Regular cardiac myocyte (primary cell): ENCODE results near the gene TSPAN8. TPM values are rescaled to one million over a fixed set of nuclear protein-coding genes. Genes with fewer than 3 reads are reported as not detected.

ENCODE experiments used
- total RNA-seq: library from RNA; depleted of rRNA; stranded (reverse); fragments of >200 nt; gene quantifications from 2 replicates; pipeline ENCODE4 v1.2.3, GENCODE V29; 2014

The TSPAN8 gene
- total RNA-seq: 10.2 and 15.2 TPM in 2 replicates

DNA sequence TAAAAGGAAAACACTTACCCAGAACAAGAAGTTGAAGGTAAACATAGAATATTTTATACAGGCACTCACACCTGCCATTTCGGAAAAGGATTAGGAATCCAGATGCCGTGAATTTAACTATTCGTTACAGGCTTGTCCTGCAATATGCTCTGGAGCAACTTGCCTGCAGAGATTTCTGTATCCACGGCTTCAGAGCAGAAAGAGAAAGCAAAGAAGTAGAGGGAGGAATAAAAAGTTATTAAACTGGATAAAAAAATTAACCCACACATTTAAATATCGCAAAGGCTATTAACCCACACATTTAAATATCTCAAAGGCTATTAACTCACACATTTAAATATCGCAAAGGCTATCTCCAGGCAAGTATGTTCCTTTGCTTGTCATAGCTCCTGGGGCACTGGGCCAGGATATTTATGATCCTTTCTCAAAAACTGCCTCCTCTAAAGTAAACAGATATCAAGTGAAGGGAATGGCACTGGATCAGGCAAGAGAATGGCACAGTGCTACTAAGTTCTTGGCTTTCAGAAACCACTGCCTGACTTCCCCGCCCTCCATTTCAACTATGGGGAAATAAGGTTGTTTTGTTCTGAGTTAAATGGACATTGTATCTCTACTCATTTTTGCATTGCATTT is at the start of gene TSPAN8:
TSPAN8 (minus strand) TSS at position 399 of the 633 bp plus-strand sequence; CDS start at position 78, 321 bp downstream.

Other genes starting within 250 kb of the TSPAN8 start
- gene PTPRR, start 237.3 kb downstream of the TSPAN8 start, total RNA-seq: 1.2 and 2.8 TPM in 2 replicates